Osteocyte (in vitro differentiated cells): Measurements from ENCODE around the gene CNTN2. TPM values are rescaled to one million over a fixed set of nuclear protein-coding genes. Genes with fewer than 3 reads are reported as not detected.

Source experiments
- DNase-seq: peaks from one replicate; pipeline ENCODE4 v3.0.0; 2021; ENCODE audit warnings: mixed read lengths; ENCODE audit not compliant: unreplicated experiment; ENCODE audit errors: extremely low spot score
- H3K27ac Mint-ChIP-seq: one replicate; pipeline ENCODE4 v1.8.0; 2021; ENCODE audit warnings: mild to moderate bottlenecking, mixed read lengths; ENCODE audit not compliant: unreplicated experiment
- H3K27me3 Mint-ChIP-seq: one replicate; pipeline ENCODE4 v1.8.0; 2021; ENCODE audit warnings: mixed read lengths; ENCODE audit not compliant: unreplicated experiment
- H3K36me3 Mint-ChIP-seq: one replicate; pipeline ENCODE4 v1.8.0; 2021; ENCODE audit warnings: mixed read lengths; ENCODE audit not compliant: unreplicated experiment
- H3K4me1 Mint-ChIP-seq: one replicate; pipeline ENCODE4 v1.8.0; 2021; ENCODE audit warnings: mixed read lengths; ENCODE audit not compliant: unreplicated experiment
- H3K4me3 Mint-ChIP-seq: one replicate; pipeline ENCODE4 v1.8.0; 2021; ENCODE audit warnings: mild to moderate bottlenecking, moderate library complexity, mixed read lengths; ENCODE audit not compliant: unreplicated experiment
- H3K9me3 Mint-ChIP-seq: one replicate; pipeline ENCODE4 v1.8.0; 2021; ENCODE audit warnings: mixed read lengths; ENCODE audit not compliant: unreplicated experiment
- CTCF ChIP-seq: fragments of 200-600 bp; sonication (generic); IDR thresholded peaks from 2 replicates; pipeline ENCODE4 v1.5.0; 2021; ENCODE audit warnings: antibody characterized with exemption, mild to moderate bottlenecking, moderate library complexity
- total RNA-seq: library from RNA; stranded (reverse); gene quantifications from 2 replicates; pipeline ENCODE4 v1.2.1, GENCODE V29; 2021

Gene CNTN2
- total RNA-seq, 1 donor from 2014 or later, result not detected

GRCh38 chr1:205118752-205119151, 75.7 kb downstream of the CNTN2 start:
- Mint-ChIP-seq H3K4me1 (peaks cover 36% of the 10 kb centered on the region), H3K27me3 (no peaks in the 10 kb centered on the region), H3K36me3 (peaks cover 8% of the 10 kb centered on the region), H3K27ac (no peak overlapping the region), H3K9me3 (no peaks in the 10 kb centered on the region), H3K4me3 (no peak overlapping the region)
- no peak for DNase-seq
- no peak for TF ChIP-seq CTCF

- H3K27ac Mint-ChIP-seq, result peak within 1 kb of the TSS; percentile 100
- H3K27me3 Mint-ChIP-seq, result no peaks in the 10 kb centered on the region
- H3K4me1 Mint-ChIP-seq, result peaks cover 36% of the 10 kb centered on the region
- no peaks in the 10 kb centered on the region for H3K9me3 Mint-ChIP-seq
- peak within 1 kb of the TSS; percentile 100 for H3K4me3 Mint-ChIP-seq
- peak; percentile 96 for DNase-seq
- TF ChIP-seq CTCF, result peak; percentile 67
- H3K36me3 Mint-ChIP-seq, result peaks cover under 1% of the 10 kb centered on the region
Measured at GRCh38 chr1:205121660-205122488, 78.9 kb downstream of the CNTN2 start, which contains the start of gene RBBP5. Gene RBBP5, minus strand, starts transcription at chr1:205121978. Its CDS starts 105 bp downstream, at chr1:205121873.

GRCh38 chr1:205122489-205122882, 79.5 kb downstream of the CNTN2 start:
- TF ChIP-seq CTCF, result no peak

GRCh38 chr1:205124726-205125125, 81.7 kb downstream of the CNTN2 start:
- Mint-ChIP-seq H3K36me3 (no peaks in the 10 kb centered on the region), H3K9me3 (no peaks in the 10 kb centered on the region), H3K4me3 (no peak overlapping the region), H3K4me1 (peaks cover 32% of the 10 kb centered on the region), H3K27me3 (no peaks in the 10 kb centered on the region), H3K27ac (no peak overlapping the region)
- no peak for TF ChIP-seq CTCF
- no peak for DNase-seq

More at GRCh38 chr1:205122489-205122882, 79.5 kb downstream of the CNTN2 start:
- no peak for DNase-seq
- Mint-ChIP-seq H3K27me3 (no peaks in the 10 kb centered on the region), H3K9me3 (no peaks in the 10 kb centered on the region), H3K4me3 (peak overlapping the region; percentile 100), H3K4me1 (peaks cover 36% of the 10 kb centered on the region), H3K27ac (peak overlapping the region; percentile 100), H3K36me3 (no peaks in the 10 kb centered on the region)

- H3K27ac Mint-ChIP-seq, result no peak overlapping the region
- no peaks in the 10 kb centered on the region for H3K27me3 Mint-ChIP-seq
- peaks cover 6% of the 10 kb centered on the region for H3K4me1 Mint-ChIP-seq
- H3K36me3 Mint-ChIP-seq, result no peaks in the 10 kb centered on the region
- H3K4me3 Mint-ChIP-seq, result no peak overlapping the region
- no peak for TF ChIP-seq CTCF
- DNase-seq, result no peak
- H3K9me3 Mint-ChIP-seq, result no peaks in the 10 kb centered on the region
Measured at GRCh38 chr1:205127646-205128045, 84.6 kb downstream of the CNTN2 start.
